SK-N-MC (cell line): ENCODE data around the gene BSN.
"Not testable (repeated sequence)": the region's sequence is repeated elsewhere in the genome, so short reads cannot be mapped to it uniquely, and the experiment has no call there.

Experiments used
- EZH2 ChIP-seq: fragments of 200-600 bp; sonication (generic); IDR thresholded peaks from one replicate; pipeline ENCODE4 v1.6.1; 2017; ENCODE audit warnings: antibody characterized with exemption
- FOXP2 ChIP-seq: optimal IDR thresholded peaks from 2 replicates; pipeline ENCODE3; 2011; ENCODE audit warnings: mild to moderate bottlenecking, moderate library complexity; ENCODE audit not compliant: insufficient read depth; ENCODE audit errors: extremely low read length, control extremely low read depth
- POLR2AphosphoS5 ChIP-seq: IDR thresholded peaks from 2 replicates; pipeline ENCODE4 v1.6.1; 2012; ENCODE audit warnings: mild to moderate bottlenecking, low read depth, low read length, borderline replicate concordance

- TF ChIP-seq POLR2AphosphoS5, EZH2, FOXP2: not testable (repeated sequence)
Observed at GRCh38 chr3:49690856-49691255, 136.6 kb downstream of the BSN start.
